ENCODE results near the gene USP37.

USP37 gene

DNA sequence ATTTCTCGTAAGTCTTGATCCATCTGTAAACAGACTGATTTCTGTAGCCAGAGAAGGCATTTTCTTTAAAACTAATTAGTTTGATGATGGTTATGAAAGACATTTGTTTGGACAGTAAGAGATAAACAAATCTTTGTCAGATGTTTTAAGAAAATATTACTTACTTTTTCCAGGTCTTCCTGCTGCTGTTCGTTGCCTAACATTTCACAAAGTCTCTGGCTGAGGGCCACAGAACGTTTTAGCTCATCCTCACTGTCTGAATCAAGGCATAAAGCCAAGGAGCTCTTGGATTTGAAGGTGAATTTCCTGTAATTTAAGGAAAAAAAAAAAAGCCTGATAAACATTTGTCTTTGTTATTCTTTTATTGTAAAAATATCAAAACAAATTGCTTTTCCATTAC lies 91.5 kb downstream of the USP37 start:
- TF ChIP-seq, protein P1, sequence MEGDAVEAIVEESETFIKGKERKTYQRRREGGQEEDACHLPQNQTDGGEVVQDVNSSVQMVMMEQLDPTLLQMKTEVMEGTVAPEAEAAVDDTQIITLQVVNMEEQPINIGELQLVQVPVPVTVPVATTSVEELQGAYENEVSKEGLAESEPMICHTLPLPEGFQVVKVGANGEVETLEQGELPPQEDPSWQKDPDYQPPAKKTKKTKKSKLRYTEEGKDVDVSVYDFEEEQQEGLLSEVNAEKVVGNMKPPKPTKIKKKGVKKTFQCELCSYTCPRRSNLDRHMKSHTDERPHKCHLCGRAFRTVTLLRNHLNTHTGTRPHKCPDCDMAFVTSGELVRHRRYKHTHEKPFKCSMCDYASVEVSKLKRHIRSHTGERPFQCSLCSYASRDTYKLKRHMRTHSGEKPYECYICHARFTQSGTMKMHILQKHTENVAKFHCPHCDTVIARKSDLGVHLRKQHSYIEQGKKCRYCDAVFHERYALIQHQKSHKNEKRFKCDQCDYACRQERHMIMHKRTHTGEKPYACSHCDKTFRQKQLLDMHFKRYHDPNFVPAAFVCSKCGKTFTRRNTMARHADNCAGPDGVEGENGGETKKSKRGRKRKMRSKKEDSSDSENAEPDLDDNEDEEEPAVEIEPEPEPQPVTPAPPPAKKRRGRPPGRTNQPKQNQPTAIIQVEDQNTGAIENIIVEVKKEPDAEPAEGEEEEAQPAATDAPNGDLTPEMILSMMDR (IDR thresholded peaks at IDR 0.05; ENCODE audit: borderline replicate concordance, insufficient read depth, low read depth, low read length) = no peak
- no peak overlapping the region for H3K4me3 ChIP-seq (ENCODE audit: low read depth, low read length)

GRCh38 chr2:218474527-218474926 lies 93.6 kb downstream of the USP37 start:
- TF ChIP-seq, protein P1 (IDR thresholded peaks at IDR 0.05; ENCODE audit: borderline replicate concordance, insufficient read depth, low read depth, low read length) = no peak
- no peak overlapping the region for H3K4me3 ChIP-seq (ENCODE audit: low read depth, low read length)

GRCh38 chr2:218472988-218473387 lies 95.2 kb downstream of the USP37 start:
- TF ChIP-seq, protein P1 (IDR thresholded peaks at IDR 0.05; ENCODE audit: borderline replicate concordance, insufficient read depth, low read depth, low read length) = no peak
- H3K4me3 ChIP-seq (ENCODE audit: low read depth, low read length) = no peak overlapping the region

- TF ChIP-seq, protein P1 (IDR thresholded peaks at IDR 0.05; ENCODE audit: borderline replicate concordance, insufficient read depth, low read depth, low read length) = no peak
- no peak overlapping the region for H3K4me3 ChIP-seq (ENCODE audit: low read depth, low read length)
These were observed 96.2 kb downstream of the USP37 start for GRCh38 chr2:218471982-218472381.

GRCh38 chr2:218471036-218471435 lies 97.1 kb downstream of the USP37 start:
- H3K4me3 ChIP-seq (ENCODE audit: low read depth, low read length) = no peak overlapping the region
- TF ChIP-seq, protein P1 (IDR thresholded peaks at IDR 0.05; ENCODE audit: borderline replicate concordance, insufficient read depth, low read depth, low read length) = no peak

DNA sequence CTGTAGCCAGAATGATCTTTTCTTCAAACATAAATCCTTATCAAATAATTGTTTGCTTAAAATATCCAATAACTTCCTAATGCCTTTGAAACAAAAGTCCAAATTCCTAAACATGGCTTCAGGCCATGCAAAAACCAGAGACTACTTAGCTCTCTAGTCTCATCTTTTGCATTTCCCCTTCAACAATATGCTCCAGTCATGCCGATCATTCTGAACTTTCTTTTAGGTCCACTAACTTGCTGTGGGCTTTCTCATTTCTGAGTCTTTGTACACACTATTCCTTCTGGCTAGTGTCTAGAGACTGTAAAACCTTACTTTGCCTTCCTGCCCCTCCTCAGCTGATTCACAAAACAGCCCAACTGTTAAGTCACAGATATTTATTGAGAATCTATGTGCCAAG lies 97.7 kb downstream of the USP37 start:
- TF ChIP-seq, protein P1 (IDR thresholded peaks at IDR 0.05; ENCODE audit: borderline replicate concordance, insufficient read depth, low read depth, low read length) = no peak
- no peak overlapping the region for H3K4me3 ChIP-seq (ENCODE audit: low read depth, low read length)

DNA sequence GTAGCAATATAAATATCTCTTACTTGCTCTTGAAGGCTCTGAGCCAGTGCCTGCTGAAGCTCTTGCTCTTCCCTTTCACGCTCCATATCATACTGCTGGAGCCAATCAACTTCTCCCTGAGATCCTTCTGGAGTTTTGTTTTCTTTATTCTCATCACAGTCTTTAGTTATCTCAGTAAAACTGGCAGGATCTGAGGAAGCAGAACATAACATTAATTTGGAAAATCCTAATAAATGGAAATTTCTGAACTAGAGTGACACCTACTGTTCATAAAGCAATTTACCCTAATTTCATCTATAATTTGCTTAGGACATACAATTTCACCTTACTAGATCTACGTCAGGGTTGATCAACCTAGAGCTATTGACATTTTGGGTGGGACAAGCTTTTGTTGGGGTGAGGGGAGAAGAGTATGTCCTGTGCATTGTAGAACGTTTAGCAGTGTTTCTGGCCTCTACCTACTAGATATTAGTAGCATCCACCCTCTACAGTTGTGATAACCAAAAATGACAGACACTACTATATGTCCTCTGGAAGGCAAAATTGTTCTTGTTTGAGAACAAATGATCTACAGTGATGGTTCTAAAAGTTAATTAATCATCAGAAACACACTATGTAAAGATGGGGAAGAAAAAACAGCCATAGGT lies 102.0 kb downstream of the USP37 start:
- H3K4me3 ChIP-seq (ENCODE audit: low read depth, low read length) = no peak overlapping the region
- TF ChIP-seq, protein P1 (IDR thresholded peaks at IDR 0.05; ENCODE audit: borderline replicate concordance, insufficient read depth, low read depth, low read length) = no peak
